ENCODE measurements around the gene TRIM50. TPM values are rescaled to one million over a fixed set of nuclear protein-coding genes. Genes with fewer than 3 reads are reported as not detected.
"Not testable (repeated sequence)": the region's sequence is repeated elsewhere in the genome, so short reads cannot be mapped to it uniquely, and the experiment has no call there.

Gene TRIM50
- total and polyA plus RNA-seq, 2 experiments from 2014 or later: 0.10 TPM; not detected in 1

GRCh38 chr7:73318656-73319204 lies 9.2 kb downstream of the TRIM50 start:
- H4K20me1 ChIP-seq (replicated peaks; ENCODE audit: insufficient read depth); H2AFZ ChIP-seq; DNase-seq (ENCODE audit: low spot score); H3K27me3 Mint-ChIP-seq (ENCODE audit: insufficient read depth, low read depth, poor library complexity); H3K27ac ChIP-seq (ENCODE audit: low read depth); H3K4me3 Mint-ChIP-seq; H3K9me3 Mint-ChIP-seq; H3K27me3 ChIP-seq (ENCODE audit: insufficient read depth); H3K4me1 ChIP-seq (ENCODE audit: insufficient read depth); H3K36me3 Mint-ChIP-seq (ENCODE audit: low read depth); H3F3A ChIP-seq (replicated peaks; ENCODE audit: low read depth); H3K79me2 ChIP-seq (replicated peaks; ENCODE audit: insufficient read depth); H3K27ac Mint-ChIP-seq; H3K4me2 ChIP-seq; H3K36me3 ChIP-seq (ENCODE audit: insufficient read depth); H3K9me2 ChIP-seq (ENCODE audit: insufficient read depth); H3K4me3 ChIP-seq; H3K4me1 Mint-ChIP-seq: not testable (repeated sequence)
- peak; percentile 85 for ATAC-seq
- TF ChIP-seq CTCF (conservative IDR thresholded peaks at IDR 0.05; ENCODE audit: low read depth in 2 of 2): peak in 1 of 2 experiments; percentile 42; a peak in 2 of 4 replicates

- H3K4me1 ChIP-seq (ENCODE audit: insufficient read depth): no peaks in the 10 kb centered on the region
- H3K4me3 ChIP-seq: no peak overlapping the region
- H3K27me3 Mint-ChIP-seq (ENCODE audit: insufficient read depth, low read depth, poor library complexity): no peaks in the 10 kb centered on the region
- no peak overlapping the region for H3K27ac Mint-ChIP-seq
- DNase-seq (ENCODE audit: low spot score) (no peak), ATAC-seq (no peak)
- no peak overlapping the region for H2AFZ ChIP-seq
- no peak overlapping the region for H3K4me3 Mint-ChIP-seq
- H3K4me1 Mint-ChIP-seq: peaks cover under 1% of the 10 kb centered on the region; the same call in 2 of the 3 replicates
- H3K36me3 Mint-ChIP-seq (ENCODE audit: low read depth): no peaks in the 10 kb centered on the region
- no peak overlapping the region for H3K4me2 ChIP-seq
- no peak overlapping the region for H3K27ac ChIP-seq (ENCODE audit: low read depth)
- no peaks in the 10 kb centered on the region for H3K9me3 Mint-ChIP-seq
- H3K79me2 ChIP-seq (replicated peaks; ENCODE audit: insufficient read depth): no peaks in the 10 kb centered on the region
- H4K20me1 ChIP-seq (replicated peaks; ENCODE audit: insufficient read depth): no peaks in the 10 kb centered on the region
- H3K27me3 ChIP-seq (ENCODE audit: insufficient read depth): no peaks in the 10 kb centered on the region
- H3K9me2 ChIP-seq (ENCODE audit: insufficient read depth): no peaks in the 10 kb centered on the region
- no peaks in the 10 kb centered on the region for H3F3A ChIP-seq (replicated peaks; ENCODE audit: low read depth)
- no peaks in the 10 kb centered on the region for H3K36me3 ChIP-seq (ENCODE audit: insufficient read depth)
- TF ChIP-seq CREB1 (CRISPR knock-in tag; IDR thresholded peaks at IDR 0.05; ENCODE audit: low read depth) (no peak), ZNF331 (CRISPR knock-in tag; IDR thresholded peaks at IDR 0.05; ENCODE audit: low read depth) (no peak), STAT1 (IDR thresholded peaks at IDR 0.05; ENCODE audit: unreplicated experiment) (no peak), ZNF114 (CRISPR knock-in tag; IDR thresholded peaks at IDR 0.05) (no peak), CTCF (conservative IDR thresholded peaks at IDR 0.05; ENCODE audit: low read depth in 2 of 2) (no peak), EZH2 (IDR thresholded peaks at IDR 0.05; ENCODE audit: low read depth, unreplicated experiment) (no peak), ETS1 (IDR thresholded peaks at IDR 0.05) (no peak), POLR2AphosphoS5 (IDR thresholded peaks at IDR 0.05; ENCODE audit: low read depth) (no peak), EZH2phosphoT487 (IDR thresholded peaks at IDR 0.05; ENCODE audit: unreplicated experiment) (no peak), REST (IDR thresholded peaks at IDR 0.05; ENCODE audit: unreplicated experiment) (no peak)
These were observed 11.4 kb downstream of the TRIM50 start for GRCh38 chr7:73316521-73316920.

Data from GM23338 (cell line).